ENCODE data around the gene L3MBTL2.
"Not testable (repeated sequence)": the region's sequence is repeated elsewhere in the genome, so short reads cannot be mapped to it uniquely, and the experiment has no call there.

Gene L3MBTL2

GRCh38 chr22:41177622-41178424 lies 27.3 kb upstream of the L3MBTL2 start:
- TF ChIP-seq CTCF (IDR thresholded peaks at IDR 0.05; ENCODE audit: extremely low read depth, missing control alignments), result no peak
- DNase-seq (ENCODE audit: low spot score), result no peak

- DNase-seq (ENCODE audit: low spot score), result no peak
- TF ChIP-seq CTCF (IDR thresholded peaks at IDR 0.05; ENCODE audit: extremely low read depth, missing control alignments), result no peak
Measured at GRCh38 chr22:41178425-41178975, 26.6 kb upstream of the L3MBTL2 start.

- DNase-seq (ENCODE audit: low spot score), result not testable (repeated sequence)
Measured at GRCh38 chr22:41180362-41180761, 24.8 kb upstream of the L3MBTL2 start.

GRCh38 chr22:41180926-41181325 lies 24.2 kb upstream of the L3MBTL2 start:
- DNase-seq (ENCODE audit: low spot score), result no peak
- TF ChIP-seq CTCF (IDR thresholded peaks at IDR 0.05; ENCODE audit: extremely low read depth, missing control alignments), result no peak

GRCh38 chr22:41181349-41182241 lies 23.5 kb upstream of the L3MBTL2 start:
- TF ChIP-seq CTCF (IDR thresholded peaks at IDR 0.05; ENCODE audit: extremely low read depth, missing control alignments), result no peak
- no peak for DNase-seq (ENCODE audit: low spot score)

GRCh38 chr22:41184679-41185078 lies 20.4 kb upstream of the L3MBTL2 start:
- no peak for DNase-seq (ENCODE audit: low spot score)
- TF ChIP-seq CTCF (IDR thresholded peaks at IDR 0.05; ENCODE audit: extremely low read depth, missing control alignments), result no peak

- TF ChIP-seq CTCF (IDR thresholded peaks at IDR 0.05; ENCODE audit: extremely low read depth, missing control alignments), result no peak
- no peak for DNase-seq (ENCODE audit: low spot score)
Measured at GRCh38 chr22:41191467-41191866, 13.6 kb upstream of the L3MBTL2 start.

Measured in GM20000 (cell line).